Left ventricle myocardium superior (tissue), 1 donor: ENCODE measurements around the gene KRT81. TPM values are rescaled to one million over a fixed set of nuclear protein-coding genes. Genes with fewer than 3 reads are reported as not detected.
A peak's percentile ranks its signal among the peaks of the same experiment; 100 is the strongest.
"Not testable (repeated sequence)": the region's sequence is repeated elsewhere in the genome, so short reads cannot be mapped to it uniquely, and the experiment has no call there.

Experiments used
- ATAC-seq: fragments of 200-7000 bp; cut with Tn5 transposase; one replicate; pipeline ENCODE4 v1.9.1; 2020; ENCODE audit warnings: mild to moderate bottlenecking, moderate library complexity
- DNase-seq: peaks from one replicate; pipeline ENCODE4 v3.0.0-alpha.2; 2020
- intact Hi-C: fragments of 100-400 bp; cut with micrococcal nuclease; formaldehyde crosslinking; loops from one replicate; pipeline ENCODE4 v1.11.0; 2022
- total RNA-seq: library from RNA; stranded (reverse); fragmentation: NEBNext Ultra II Directional; extraction: Animal tissue kit (Norgen Biotek cat#: 25700); gene quantifications from one replicate; pipeline ENCODE4 v1.2.1, GENCODE V29; 2021
- donor health status: DM: no; HTN: yes; CAD: no; lungs with severe emphysema.

The KRT81 gene
- total RNA-seq, 1 donor from 2014 or later, result not detected

DNA sequence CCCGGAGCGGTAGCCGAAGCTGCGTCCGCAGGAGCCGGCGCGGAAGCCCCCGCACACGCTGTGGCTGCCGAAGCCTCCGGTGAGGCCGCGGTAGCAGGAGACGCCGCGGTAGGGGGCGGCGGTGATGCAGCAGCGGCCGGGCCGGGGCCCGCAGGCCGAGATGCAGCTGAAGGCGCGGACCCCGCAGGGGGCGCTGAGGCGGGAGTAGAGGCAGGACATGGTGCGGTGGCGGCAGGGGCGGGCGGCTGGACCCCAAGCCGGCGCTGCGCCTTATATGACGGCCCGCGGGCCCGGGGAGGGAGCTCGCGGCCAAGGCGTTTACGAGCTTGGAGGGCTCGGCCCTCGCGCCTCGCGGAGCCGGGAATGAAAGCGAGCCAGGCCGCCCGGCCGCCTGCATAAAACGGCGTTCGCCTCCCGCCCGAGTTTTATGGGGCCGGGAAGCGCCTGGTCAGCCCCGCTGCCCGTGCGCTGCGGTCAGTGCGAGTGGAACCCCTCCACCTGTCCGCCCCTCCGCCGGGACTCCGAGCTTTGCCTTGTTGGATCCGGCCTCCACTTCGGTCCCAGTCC, 32.9 kb downstream of the KRT81 start:
- peak; percentile 36 for ATAC-seq
- no peak for DNase-seq
- intact Hi-C loops, result no loop called here

- intact Hi-C loops, DNase-seq, ATAC-seq: not testable (repeated sequence)
These were observed 33.4 kb downstream of the KRT81 start for GRCh38 chr12:52257922-52258321.

GRCh38 chr12:52257074-52257551, 34.2 kb downstream of the KRT81 start:
- no peak for ATAC-seq
- intact Hi-C loops, result no loop called here
- no peak for DNase-seq

- no peak for DNase-seq
- intact Hi-C loops, result no loop called here
- no peak for ATAC-seq
These were observed 34.8 kb downstream of the KRT81 start for GRCh38 chr12:52256584-52256935.

GRCh38 chr12:52255926-52256583, 35.3 kb downstream of the KRT81 start:
- ATAC-seq, result no peak
- intact Hi-C loops, result no loop called here

DNA sequence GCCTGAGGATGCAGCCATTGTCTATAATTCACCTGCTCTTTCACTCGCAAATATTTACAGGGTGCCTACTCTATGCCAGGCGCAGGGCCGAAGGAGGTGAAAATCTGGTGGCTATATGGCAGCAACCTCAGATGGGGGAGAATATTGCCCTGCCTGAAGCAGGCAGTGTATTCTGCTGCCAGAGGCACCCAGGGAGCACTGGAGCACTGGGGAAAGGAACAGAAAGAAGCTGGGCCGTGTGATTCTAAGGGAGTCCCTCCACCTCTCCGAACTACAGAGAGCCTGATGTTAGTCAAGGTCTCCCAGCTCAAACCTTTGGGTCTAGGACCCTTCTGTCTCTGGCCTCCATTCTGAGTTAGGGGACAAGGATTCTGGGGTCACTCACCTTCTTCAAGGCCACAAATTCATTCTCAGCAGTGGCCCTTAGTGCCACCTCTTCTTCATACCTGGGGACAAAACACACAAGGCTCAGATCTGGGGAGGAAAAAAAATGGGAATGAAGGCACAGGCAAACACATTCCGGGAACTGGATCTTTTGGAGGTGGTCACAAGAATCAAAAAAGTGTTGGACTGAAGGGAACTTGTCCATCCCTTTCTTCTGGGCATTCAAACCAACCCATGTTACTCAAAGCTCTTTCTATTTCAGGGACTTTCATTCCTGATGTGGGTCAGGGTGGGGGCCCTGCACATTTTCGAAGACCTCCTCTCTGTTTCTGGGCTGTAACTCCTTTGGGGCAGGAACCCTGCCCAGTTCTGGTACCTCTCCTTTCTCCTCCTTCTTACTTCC, 36.2 kb downstream of the KRT81 start:
- intact Hi-C loops, result no loop called here
- no peak for DNase-seq
- ATAC-seq, result no peak

More at GRCh38 chr12:52255926-52256583, 35.3 kb downstream of the KRT81 start:
- DNase-seq, result no peak

GRCh38 chr12:52254180-52254964, 37.0 kb downstream of the KRT81 start:
- intact Hi-C loops, result no loop called here
- DNase-seq (no peak), ATAC-seq (no peak)

- ATAC-seq, result no peak
- DNase-seq, result no peak
- intact Hi-C loops, result no loop called here
These were observed 37.7 kb downstream of the KRT81 start for GRCh38 chr12:52253391-52254179.

DNA sequence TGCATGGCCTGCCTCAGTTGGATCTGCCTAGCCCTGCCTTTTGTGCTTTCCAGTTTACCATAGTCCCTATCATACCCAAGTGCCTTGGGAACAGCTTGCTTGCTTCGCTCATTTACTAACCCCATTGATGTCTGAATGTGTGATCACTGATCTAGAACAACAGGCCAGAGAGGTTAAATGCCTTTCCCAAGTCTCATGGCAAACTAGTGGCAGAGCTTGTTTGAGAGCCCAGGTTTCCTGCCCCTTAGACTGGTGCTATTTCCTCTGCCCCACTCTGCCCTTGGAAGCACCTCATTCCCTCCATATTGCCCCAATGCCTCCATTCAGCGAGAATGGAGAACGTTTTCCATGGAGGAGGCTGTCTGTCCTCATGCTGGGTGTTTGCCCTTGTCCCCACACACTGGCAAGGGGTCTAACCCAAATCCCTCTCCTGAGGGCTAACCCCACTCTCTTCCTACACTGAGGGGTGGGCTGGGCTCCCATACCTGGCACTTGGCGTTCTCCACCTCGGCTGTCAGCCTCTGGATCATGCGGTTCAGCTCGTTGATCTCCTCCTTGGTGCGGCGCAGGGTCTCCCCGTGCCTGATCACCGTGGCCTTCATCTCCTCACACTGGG, 38.5 kb downstream of the KRT81 start:
- DNase-seq (no peak), ATAC-seq (no peak)
- intact Hi-C loops, result no loop called here

- ATAC-seq, DNase-seq, intact Hi-C loops: not testable (repeated sequence)
These were observed 39.1 kb downstream of the KRT81 start for GRCh38 chr12:52252175-52252615.

GRCh38 chr12:52251367-52252051, 39.8 kb downstream of the KRT81 start:
- no peak for ATAC-seq
- intact Hi-C loops, result no loop called here
- DNase-seq, result no peak

DNA sequence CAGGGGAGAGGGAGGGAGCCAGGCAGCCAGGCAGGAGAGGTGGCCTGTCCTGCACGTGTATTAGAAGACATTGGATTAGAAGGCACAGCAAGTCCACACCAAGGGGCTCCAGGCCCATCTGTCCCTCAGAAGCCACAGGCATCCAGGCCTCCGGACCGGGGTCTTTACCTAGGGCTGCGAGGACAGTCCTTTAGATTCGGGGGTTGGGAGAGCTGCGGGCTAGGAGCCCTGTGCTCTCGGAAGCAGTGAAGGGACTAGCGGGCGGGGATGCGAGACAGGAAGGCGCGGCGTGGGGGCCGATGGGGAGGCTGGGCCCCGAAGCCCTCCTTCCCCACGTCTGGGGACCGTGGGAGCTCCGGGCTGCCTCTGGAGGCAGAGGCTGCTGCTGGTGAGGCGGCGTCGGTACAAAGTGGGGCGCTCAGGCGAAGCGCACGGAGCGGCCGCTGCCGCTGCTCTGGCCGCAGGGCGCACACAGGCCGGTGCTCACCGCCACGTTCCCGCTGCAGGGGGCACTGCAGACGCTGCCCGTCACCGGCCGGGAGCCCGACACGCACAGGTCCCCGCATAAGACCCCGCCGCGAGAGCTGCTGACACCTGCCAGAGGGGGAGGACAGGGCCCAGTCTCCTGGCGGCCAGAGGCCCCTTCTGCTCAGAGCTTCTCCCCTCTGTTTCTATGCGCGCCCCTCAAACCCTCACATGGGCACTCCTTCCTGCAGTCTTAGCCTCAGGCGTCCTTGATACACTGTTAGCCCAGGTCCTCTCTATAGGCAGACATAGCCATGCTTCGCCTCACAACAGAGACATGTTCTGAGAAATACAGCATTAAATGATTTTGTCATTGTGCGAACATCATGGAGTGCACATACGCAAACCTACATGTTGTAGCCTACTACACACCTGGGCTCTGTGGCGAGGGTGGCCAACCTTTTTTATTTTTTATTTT, 41.0 kb downstream of the KRT81 start:
- ATAC-seq, result peak; percentile 42
- no peak for DNase-seq
- intact Hi-C loops, result no loop called here

DNA sequence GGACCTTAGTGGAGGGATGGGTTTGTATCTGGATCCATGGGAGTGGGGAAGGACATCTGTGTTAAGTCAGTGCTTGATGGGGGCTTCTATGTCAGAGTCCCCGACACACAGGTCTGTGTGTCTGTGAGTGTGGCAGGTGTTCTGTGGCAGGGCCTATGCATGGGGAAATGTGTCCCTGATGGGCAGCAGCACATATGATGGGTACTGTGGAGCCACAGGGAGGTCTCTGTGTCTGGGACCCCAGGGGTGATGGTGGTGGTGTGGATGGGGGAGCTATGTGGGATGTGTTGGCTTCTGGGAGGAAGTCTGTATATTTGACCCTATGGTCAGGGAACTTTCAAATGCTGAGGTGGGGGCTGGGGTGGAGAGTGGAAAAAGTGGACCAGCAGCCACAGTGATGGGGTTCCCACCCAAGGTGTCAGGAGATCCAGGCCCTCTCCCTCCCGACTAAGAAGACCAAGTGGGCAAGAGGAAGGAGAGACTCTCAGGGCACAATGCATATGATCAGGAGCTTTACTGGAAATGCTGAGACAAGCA, 41.8 kb downstream of the KRT81 start:
- DNase-seq, result no peak
- intact Hi-C loops, result no loop called here
- no peak for ATAC-seq

DNA sequence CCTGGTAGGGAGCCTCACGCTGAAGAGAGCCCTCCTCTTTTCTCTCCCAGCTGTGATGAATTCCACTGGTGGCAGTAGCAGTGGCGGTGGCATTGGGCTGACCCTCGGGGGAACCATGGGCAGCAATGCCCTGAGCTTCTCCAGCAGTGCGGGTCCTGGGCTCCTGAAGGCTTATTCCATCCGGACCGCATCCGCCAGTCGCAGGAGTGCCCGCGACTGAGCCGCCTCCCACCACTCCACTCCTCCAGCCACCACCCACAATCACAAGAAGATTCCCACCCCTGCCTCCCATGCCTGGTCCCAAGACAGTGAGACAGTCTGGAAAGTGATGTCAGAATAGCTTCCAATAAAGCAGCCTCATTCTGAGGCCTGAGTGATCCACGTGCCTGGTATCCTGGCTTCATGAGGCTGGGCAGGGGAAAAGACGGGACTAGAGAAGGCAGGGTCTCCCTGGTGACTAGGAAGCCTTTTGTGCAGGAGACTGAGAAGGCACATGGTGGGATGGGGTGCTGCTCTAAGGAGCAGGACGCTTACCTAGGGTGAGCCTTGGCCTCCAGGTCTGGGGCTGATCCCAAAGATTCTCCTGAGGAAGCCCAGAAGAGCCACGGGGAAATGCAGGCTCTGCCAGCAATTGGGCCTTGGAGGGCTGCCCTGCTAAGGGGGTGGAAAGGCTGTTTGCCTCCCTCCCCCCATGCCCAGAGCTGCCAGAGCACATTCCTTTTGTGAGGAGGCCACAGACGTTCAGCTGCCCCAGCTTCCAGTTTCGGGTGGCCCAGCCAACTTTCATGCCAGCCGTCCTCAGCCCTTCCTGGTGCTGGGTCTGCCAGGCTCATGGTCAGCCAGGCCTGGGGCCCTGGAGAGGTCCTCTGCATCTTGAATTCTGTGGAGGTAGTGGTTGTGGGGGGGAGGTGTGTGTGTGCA, 42.5 kb downstream of the KRT81 start:
- ATAC-seq (peak; percentile 92), DNase-seq (peak; percentile 76)
- intact Hi-C loops, result no loop called here
